ENCODE results near the gene ADAT2. TPM values are rescaled to one million over a fixed set of nuclear protein-coding genes. Genes with fewer than 3 reads are reported as not detected.

Gene ADAT2
- total RNA-seq, 1 experiment from 2014 or later: 18.4 TPM

DNA sequence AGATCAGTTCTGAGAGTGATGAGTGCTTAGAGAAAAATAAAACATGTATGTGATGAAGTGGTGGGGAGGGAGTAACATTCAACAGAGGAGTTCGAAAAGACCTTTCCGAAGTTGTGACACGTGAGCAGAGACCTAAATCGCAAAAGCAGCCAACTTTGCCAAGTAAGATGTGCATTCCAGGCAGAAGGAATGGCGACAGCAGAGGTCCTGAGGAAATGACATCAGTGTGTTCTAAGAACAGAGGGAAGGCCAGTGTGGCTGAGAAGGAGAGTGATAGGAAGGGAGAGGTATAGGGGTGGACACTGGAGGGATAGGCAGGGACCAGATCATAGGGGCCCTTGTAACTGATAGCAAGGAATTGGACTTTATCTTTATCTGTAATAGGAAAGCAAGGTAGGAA is 51.3 kb downstream of the ADAT2 start:
- ChIA-PET CTCF (no interaction called here), RAD21 (ENCODE audit: low non-redundant PET in 1 of 2, low total read pairs in 2 of 2, uncharacterized antibody in 2 of 2, unreplicated experiment in 2 of 2) (no interaction called here), POLR2A (no interaction called here)
- Histone ChIP-seq H3K27me3 (ENCODE audit: insufficient read depth, low read length) (no peaks in the 10 kb centered on the region), H3K4me2 (ENCODE audit: low read length) (no peak overlapping the region), H4K20me1 (ENCODE audit: insufficient read depth) (no peaks in the 10 kb centered on the region), H2AFZ (ENCODE audit: low read depth, low read length, poor library complexity, severe bottlenecking) (no peak overlapping the region), H3K27ac (ENCODE audit: low read depth, low read length) (no peak overlapping the region), H3K9me2 (ENCODE audit: insufficient read depth) (no peaks in the 10 kb centered on the region), H3K9ac (ENCODE audit: low read length) (no peak overlapping the region), H3K79me2 (ENCODE audit: insufficient read depth, low read length) (no peaks in the 10 kb centered on the region), H3K4me1 (ENCODE audit: control insufficient read depth in 1 of 2, insufficient read depth in 2 of 2, low read length in 2 of 2) (peaks cover 11 to 15% of the 10 kb centered on the region in 2 experiments), H3K4me3 (replicated peaks in 1 of 2; ENCODE audit: low read depth in 1 of 2, low read length in 2 of 2) (no peak overlapping the region), H3K36me3 (ENCODE audit: control insufficient read depth in 1 of 2, insufficient read depth in 2 of 2, low read length in 2 of 2) (no peaks in the 10 kb centered on the region), H3K9me3 (ENCODE audit: control insufficient read depth in 1 of 2, insufficient read depth in 1 of 2, low read depth in 1 of 2, low read length in 2 of 2) (no peaks in the 10 kb centered on the region)
- BruUV-seq (replicated peaks): no TSS peak
- no peak for DNase-seq (ENCODE audit: low read depth, low spot score)
- no peak for ATAC-seq
- no peak for TF ChIP-seq SRF (IDR thresholded peaks at IDR 0.05; ENCODE audit: low read depth)
- TF ChIP-seq, protein P1, sequence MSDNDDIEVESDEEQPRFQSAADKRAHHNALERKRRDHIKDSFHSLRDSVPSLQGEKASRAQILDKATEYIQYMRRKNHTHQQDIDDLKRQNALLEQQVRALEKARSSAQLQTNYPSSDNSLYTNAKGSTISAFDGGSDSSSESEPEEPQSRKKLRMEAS (IDR thresholded peaks at IDR 0.05): no peak
- TF ChIP-seq, protein P2, sequence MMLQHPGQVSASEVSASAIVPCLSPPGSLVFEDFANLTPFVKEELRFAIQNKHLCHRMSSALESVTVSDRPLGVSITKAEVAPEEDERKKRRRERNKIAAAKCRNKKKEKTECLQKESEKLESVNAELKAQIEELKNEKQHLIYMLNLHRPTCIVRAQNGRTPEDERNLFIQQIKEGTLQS (IDR thresholded peaks at IDR 0.05): no peak
- TF ChIP-seq SP1 (IDR thresholded peaks at IDR 0.05; ENCODE audit: low read depth): no peak
- no peak for TF ChIP-seq EZH2 (IDR thresholded peaks at IDR 0.05)
- TF ChIP-seq, protein P3, sequence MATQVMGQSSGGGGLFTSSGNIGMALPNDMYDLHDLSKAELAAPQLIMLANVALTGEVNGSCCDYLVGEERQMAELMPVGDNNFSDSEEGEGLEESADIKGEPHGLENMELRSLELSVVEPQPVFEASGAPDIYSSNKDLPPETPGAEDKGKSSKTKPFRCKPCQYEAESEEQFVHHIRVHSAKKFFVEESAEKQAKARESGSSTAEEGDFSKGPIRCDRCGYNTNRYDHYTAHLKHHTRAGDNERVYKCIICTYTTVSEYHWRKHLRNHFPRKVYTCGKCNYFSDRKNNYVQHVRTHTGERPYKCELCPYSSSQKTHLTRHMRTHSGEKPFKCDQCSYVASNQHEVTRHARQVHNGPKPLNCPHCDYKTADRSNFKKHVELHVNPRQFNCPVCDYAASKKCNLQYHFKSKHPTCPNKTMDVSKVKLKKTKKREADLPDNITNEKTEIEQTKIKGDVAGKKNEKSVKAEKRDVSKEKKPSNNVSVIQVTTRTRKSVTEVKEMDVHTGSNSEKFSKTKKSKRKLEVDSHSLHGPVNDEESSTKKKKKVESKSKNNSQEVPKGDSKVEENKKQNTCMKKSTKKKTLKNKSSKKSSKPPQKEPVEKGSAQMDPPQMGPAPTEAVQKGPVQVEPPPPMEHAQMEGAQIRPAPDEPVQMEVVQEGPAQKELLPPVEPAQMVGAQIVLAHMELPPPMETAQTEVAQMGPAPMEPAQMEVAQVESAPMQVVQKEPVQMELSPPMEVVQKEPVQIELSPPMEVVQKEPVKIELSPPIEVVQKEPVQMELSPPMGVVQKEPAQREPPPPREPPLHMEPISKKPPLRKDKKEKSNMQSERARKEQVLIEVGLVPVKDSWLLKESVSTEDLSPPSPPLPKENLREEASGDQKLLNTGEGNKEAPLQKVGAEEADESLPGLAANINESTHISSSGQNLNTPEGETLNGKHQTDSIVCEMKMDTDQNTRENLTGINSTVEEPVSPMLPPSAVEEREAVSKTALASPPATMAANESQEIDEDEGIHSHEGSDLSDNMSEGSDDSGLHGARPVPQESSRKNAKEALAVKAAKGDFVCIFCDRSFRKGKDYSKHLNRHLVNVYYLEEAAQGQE (IDR thresholded peaks at IDR 0.05; ENCODE audit: low read depth): no peak
- TF ChIP-seq POLR2A (IDR thresholded peaks at IDR 0.05; ENCODE audit: borderline replicate concordance, extremely low read depth, insufficient read depth, insufficient read length): no peak
- TF ChIP-seq CEBPB (IDR thresholded peaks at IDR 0.05; ENCODE audit: low read depth): no peak
- no peak for TF ChIP-seq POLR2AphosphoS5 (IDR thresholded peaks at IDR 0.05; ENCODE audit: low read depth, low read length)
- TF ChIP-seq CBX3 (IDR thresholded peaks at IDR 0.05; ENCODE audit: low read depth): no peak
- TF ChIP-seq, protein P4, sequence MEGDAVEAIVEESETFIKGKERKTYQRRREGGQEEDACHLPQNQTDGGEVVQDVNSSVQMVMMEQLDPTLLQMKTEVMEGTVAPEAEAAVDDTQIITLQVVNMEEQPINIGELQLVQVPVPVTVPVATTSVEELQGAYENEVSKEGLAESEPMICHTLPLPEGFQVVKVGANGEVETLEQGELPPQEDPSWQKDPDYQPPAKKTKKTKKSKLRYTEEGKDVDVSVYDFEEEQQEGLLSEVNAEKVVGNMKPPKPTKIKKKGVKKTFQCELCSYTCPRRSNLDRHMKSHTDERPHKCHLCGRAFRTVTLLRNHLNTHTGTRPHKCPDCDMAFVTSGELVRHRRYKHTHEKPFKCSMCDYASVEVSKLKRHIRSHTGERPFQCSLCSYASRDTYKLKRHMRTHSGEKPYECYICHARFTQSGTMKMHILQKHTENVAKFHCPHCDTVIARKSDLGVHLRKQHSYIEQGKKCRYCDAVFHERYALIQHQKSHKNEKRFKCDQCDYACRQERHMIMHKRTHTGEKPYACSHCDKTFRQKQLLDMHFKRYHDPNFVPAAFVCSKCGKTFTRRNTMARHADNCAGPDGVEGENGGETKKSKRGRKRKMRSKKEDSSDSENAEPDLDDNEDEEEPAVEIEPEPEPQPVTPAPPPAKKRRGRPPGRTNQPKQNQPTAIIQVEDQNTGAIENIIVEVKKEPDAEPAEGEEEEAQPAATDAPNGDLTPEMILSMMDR (IDR thresholded peaks at IDR 0.05 in 2 of 3, conservative IDR thresholded peaks at IDR 0.05 in 1 of 3; ENCODE audit: borderline replicate concordance in 1 of 3, insufficient read depth in 1 of 3, low read depth in 2 of 3, low read length in 2 of 3): no peak
- no peak for TF ChIP-seq EGR1 (IDR thresholded peaks at IDR 0.05; ENCODE audit: low read depth)
- TF ChIP-seq, protein P5, sequence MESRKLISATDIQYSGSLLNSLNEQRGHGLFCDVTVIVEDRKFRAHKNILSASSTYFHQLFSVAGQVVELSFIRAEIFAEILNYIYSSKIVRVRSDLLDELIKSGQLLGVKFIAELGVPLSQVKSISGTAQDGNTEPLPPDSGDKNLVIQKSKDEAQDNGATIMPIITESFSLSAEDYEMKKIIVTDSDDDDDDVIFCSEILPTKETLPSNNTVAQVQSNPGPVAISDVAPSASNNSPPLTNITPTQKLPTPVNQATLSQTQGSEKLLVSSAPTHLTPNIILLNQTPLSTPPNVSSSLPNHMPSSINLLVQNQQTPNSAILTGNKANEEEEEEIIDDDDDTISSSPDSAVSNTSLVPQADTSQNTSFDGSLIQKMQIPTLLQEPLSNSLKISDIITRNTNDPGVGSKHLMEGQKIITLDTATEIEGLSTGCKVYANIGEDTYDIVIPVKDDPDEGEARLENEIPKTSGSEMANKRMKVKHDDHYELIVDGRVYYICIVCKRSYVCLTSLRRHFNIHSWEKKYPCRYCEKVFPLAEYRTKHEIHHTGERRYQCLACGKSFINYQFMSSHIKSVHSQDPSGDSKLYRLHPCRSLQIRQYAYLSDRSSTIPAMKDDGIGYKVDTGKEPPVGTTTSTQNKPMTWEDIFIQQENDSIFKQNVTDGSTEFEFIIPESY (IDR thresholded peaks at IDR 0.05; ENCODE audit: extremely low read depth, insufficient replicate concordance, low read length): no peak
- TF ChIP-seq YY1 (IDR thresholded peaks at IDR 0.05; ENCODE audit: extremely low read depth, insufficient replicate concordance, low read depth, low read length): no peak
- no peak for TF ChIP-seq SIN3A (IDR thresholded peaks at IDR 0.05; ENCODE audit: low read depth)
- no peak for TF ChIP-seq JUND (IDR thresholded peaks at IDR 0.05)
- intact Hi-C loops (cut with micrococcal nuclease): no loop called here

All from HCT116 (cell line).